Effector CD4-positive, alpha-beta T cell (primary cell): ENCODE measurements around the gene CHCHD3.
"Not testable (repeated sequence)": the region's sequence is repeated elsewhere in the genome, so short reads cannot be mapped to it uniquely, and the experiment has no call there.

Experiments
- DNase-seq: peaks from one replicate; pipeline ENCODE4 v3.0.0-alpha.2; 2020

The CHCHD3 gene

GRCh38 chr7:132999845-133000244 is 82.0 kb downstream of the CHCHD3 start:
- no peak for DNase-seq

GRCh38 chr7:132998763-132999162 is 83.1 kb downstream of the CHCHD3 start:
- DNase-seq = no peak

GRCh38 chr7:132997505-132997904 is 84.4 kb downstream of the CHCHD3 start:
- DNase-seq = no peak

GRCh38 chr7:132996581-132997242 is 85.2 kb downstream of the CHCHD3 start:
- no peak for DNase-seq

- DNase-seq = no peak
Observed at GRCh38 chr7:132993377-132994013, 88.4 kb downstream of the CHCHD3 start.

- DNase-seq = no peak
Observed at GRCh38 chr7:132991615-132992587, 90.0 kb downstream of the CHCHD3 start.

- DNase-seq = no peak
Observed at GRCh38 chr7:132988117-132988516, 93.8 kb downstream of the CHCHD3 start.

GRCh38 chr7:132980402-132980801 is 101.5 kb downstream of the CHCHD3 start:
- DNase-seq = no peak

GRCh38 chr7:132979524-132979923 is 102.4 kb downstream of the CHCHD3 start:
- no peak for DNase-seq

- no peak for DNase-seq
Observed at GRCh38 chr7:132977234-132977633, 104.7 kb downstream of the CHCHD3 start.

GRCh38 chr7:132972745-132973144 is 109.1 kb downstream of the CHCHD3 start:
- DNase-seq = no peak

- no peak for DNase-seq
Observed at GRCh38 chr7:132970257-132970656, 111.6 kb downstream of the CHCHD3 start.

GRCh38 chr7:132969520-132969919 is 112.4 kb downstream of the CHCHD3 start:
- DNase-seq = no peak

- not testable (repeated sequence) for DNase-seq
Observed at GRCh38 chr7:132967470-132967848, 114.4 kb downstream of the CHCHD3 start.

GRCh38 chr7:132966754-132967469 is 115.0 kb downstream of the CHCHD3 start:
- DNase-seq = no peak

GRCh38 chr7:132965951-132966350 is 115.9 kb downstream of the CHCHD3 start:
- no peak for DNase-seq

- DNase-seq = no peak
Observed at GRCh38 chr7:132964876-132965275, 117.0 kb downstream of the CHCHD3 start.

GRCh38 chr7:132959891-132960290 is 122.0 kb downstream of the CHCHD3 start:
- no peak for DNase-seq

GRCh38 chr7:132956556-132956955 is 125.3 kb downstream of the CHCHD3 start:
- no peak for DNase-seq

- no peak for DNase-seq
Observed at GRCh38 chr7:132953468-132953867, 128.4 kb downstream of the CHCHD3 start.

- no peak for DNase-seq
Observed at GRCh38 chr7:132950725-132951124, 131.2 kb downstream of the CHCHD3 start.

- DNase-seq = no peak
Observed at GRCh38 chr7:132947011-132947410, 134.9 kb downstream of the CHCHD3 start.

GRCh38 chr7:132944774-132945173 is 137.1 kb downstream of the CHCHD3 start:
- DNase-seq = no peak
